Measurements from ENCODE around the gene ANO6.
"Not testable (repeated sequence)": the region's sequence is repeated elsewhere in the genome, so short reads cannot be mapped to it uniquely, and the experiment has no call there.

The ANO6 gene

DNA sequence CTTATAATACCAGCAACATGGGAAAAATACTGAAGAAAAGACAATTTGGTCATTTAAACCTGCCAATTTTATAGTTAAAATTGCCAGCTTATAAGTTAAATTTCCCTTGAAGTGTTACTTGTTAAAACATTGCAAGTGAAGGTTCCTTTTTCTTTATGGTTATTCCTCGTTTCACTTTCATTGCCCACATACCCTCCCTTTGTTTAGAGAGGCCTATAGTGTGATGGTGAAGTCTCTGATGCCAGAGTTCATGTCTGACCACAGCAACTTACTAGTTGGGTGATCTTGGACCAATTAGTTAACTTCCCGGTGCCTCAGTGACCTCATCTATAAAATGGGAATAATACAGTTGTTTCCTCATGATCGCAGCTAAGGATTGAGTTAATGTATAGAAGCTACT, 173.5 kb downstream of the ANO6 start:
- CTCF ChIA-PET, result interaction anchor here (0.9 to 2.9 kb wide), 5 partner anchors 9 to 223 kb away, joined by 3 to 13 read pairs (median 4); no protein-coding TSS in a partner anchor
- DNase-seq (ENCODE audit: extremely low spot score), result no peak
- POLR2A ChIA-PET, result no interaction called here
- TF ChIP-seq, protein P1, sequence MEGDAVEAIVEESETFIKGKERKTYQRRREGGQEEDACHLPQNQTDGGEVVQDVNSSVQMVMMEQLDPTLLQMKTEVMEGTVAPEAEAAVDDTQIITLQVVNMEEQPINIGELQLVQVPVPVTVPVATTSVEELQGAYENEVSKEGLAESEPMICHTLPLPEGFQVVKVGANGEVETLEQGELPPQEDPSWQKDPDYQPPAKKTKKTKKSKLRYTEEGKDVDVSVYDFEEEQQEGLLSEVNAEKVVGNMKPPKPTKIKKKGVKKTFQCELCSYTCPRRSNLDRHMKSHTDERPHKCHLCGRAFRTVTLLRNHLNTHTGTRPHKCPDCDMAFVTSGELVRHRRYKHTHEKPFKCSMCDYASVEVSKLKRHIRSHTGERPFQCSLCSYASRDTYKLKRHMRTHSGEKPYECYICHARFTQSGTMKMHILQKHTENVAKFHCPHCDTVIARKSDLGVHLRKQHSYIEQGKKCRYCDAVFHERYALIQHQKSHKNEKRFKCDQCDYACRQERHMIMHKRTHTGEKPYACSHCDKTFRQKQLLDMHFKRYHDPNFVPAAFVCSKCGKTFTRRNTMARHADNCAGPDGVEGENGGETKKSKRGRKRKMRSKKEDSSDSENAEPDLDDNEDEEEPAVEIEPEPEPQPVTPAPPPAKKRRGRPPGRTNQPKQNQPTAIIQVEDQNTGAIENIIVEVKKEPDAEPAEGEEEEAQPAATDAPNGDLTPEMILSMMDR (IDR thresholded peaks at IDR 0.05; ENCODE audit: control extremely low read depth, extremely low read depth, low read depth, missing control alignments), result no peak

DNA sequence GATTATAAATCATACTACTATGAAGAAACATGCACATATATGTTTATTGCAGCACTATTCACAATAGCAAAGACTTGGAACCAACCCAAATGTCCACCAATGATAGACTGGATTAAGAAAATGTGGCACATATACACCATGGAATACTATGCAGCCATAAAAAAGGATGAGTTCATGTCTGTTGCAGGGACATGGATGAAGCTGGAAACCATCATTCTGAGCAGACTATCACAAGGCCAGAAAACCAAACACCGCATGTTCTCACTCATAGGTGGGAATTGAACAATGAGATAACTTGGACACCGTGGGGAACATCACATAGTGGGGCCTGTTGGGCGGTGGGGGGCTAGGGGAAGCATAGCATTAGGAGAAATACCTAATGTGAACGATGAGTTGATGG, 181.6 kb downstream of the ANO6 start:
- POLR2A ChIA-PET; CTCF ChIA-PET; DNase-seq (ENCODE audit: extremely low spot score): not testable (repeated sequence)

DNA sequence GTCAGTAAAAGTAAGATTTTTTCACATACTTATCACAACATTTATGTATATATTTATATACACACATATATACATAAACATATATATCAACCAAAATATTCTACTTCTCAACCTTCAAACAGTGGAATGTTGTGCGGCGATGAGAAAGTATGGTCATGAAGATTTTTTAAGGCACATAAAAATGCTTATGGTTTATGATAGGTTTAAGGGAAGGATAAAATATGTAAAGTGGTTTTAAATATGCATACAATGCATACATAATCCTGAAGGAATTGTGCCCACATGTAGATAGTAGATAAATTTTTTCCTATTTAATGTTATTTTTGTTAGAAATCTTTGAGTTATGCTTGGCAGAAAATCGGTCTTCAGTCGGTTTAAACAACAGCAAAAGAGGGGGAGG, 182.7 kb downstream of the ANO6 start:
- TF ChIP-seq, protein P1 (IDR thresholded peaks at IDR 0.05; ENCODE audit: control extremely low read depth, extremely low read depth, low read depth, missing control alignments), result no peak
- ChIA-PET CTCF (interaction anchor here (1.2 kb wide), 1 partner anchor 10 kb away, joined by 4 read pairs; no protein-coding TSS in a partner anchor), POLR2A (no interaction called here)
- DNase-seq (ENCODE audit: extremely low spot score), result no peak

DNA sequence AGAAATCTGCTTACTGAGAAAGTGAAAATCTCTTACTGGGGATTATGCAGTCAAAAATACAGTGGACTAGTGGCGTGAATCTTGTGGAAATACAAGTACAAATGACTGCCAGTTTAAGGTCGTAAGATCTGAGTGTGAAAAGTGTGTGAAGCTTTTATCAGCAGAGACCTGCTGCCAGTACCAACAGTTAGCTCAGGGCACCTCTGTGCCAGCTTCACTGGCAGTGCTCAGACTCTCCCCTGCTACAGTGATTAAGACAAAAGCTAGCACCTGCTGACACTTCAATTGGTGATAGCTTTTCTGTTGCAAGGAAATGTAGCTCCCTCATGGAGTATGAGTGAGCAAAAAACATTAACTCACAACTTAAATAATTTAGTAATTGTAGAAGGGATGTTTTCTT, 185.1 kb downstream of the ANO6 start:
- TF ChIP-seq, protein P1 (IDR thresholded peaks at IDR 0.05; ENCODE audit: control extremely low read depth, extremely low read depth, low read depth, missing control alignments), result no peak
- ChIA-PET CTCF (interaction anchor here (1.3 to 2.8 kb wide), 4 partner anchors 11 to 143 kb away, joined by 3 to 12 read pairs (median 6); no protein-coding TSS in a partner anchor), POLR2A (no interaction called here)
- DNase-seq (ENCODE audit: extremely low spot score), result no peak

DNA sequence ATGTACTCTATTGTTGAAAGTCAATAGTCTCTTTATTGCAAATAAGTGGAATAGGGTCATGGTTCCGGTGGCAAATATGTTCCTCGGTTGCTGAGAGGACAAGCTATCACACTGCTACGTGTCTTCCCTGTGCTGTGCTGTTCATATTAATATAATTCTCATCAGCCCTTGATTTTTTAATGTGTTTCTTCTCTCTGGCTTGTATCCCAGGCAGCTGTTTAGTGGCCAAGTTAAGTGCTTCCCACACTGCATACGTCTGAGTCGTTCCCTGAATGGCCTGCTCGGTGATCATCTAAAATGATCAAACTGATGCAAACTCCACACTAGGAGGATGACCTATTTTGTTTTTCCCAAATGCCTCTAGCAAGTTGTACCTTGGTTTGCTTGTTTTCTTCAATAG, 186.4 kb downstream of the ANO6 start:
- ChIA-PET POLR2A (no interaction called here), CTCF (interaction anchor here (1.6 to 2.8 kb wide), 3 partner anchors 9 to 14 kb away, joined by 5 to 12 read pairs (median 6); no protein-coding TSS in a partner anchor)
- DNase-seq (ENCODE audit: extremely low spot score), result no peak
- TF ChIP-seq, protein P1 (IDR thresholded peaks at IDR 0.05; ENCODE audit: control extremely low read depth, extremely low read depth, low read depth, missing control alignments), result no peak

DNA sequence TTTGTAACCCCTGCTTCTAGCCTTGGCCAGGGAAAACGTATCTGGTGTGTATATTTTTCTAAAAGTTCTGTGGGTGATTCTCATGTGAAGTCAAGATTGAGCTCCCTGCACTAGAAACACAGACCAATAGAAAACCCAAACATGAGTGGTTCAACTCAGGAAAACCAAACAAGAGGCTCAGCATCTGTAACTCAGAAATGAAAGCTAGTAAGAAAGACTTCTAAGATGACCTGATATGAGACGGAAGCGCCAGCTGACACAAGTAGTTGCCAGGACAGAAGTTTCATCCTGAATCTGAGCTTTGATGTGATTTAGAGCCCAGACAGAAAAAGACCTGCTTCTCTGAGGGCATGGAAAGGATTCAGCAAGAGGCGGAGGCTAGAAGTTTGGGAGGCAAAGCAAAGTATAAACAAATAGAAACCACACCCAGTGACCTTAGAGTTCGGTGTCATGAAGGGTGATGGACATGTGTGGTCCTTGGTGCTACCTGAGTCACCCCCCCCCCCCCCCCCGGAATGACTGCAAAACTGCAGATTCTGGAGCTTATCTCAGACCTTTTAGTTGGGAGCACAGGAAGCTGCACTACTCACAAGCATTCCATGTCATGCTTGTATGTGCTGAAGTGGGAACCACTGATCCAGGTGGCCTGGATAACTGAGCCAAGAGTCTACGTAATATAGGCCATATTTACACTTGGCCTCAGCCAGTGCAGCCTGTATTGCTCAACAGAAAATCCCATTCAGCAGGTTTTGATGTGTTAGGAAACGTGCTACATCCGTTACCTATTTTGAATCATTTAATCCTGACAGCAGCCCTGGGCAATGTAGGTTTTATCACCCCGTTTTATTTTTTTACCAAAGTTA, 191.3 kb downstream of the ANO6 start:
- ChIA-PET POLR2A (no interaction called here), CTCF (interaction anchor here (1.1 to 1.6 kb wide), 3 partner anchors 11 to 15 kb away, joined by 3 to 6 read pairs (median 4); no protein-coding TSS in a partner anchor)
- TF ChIP-seq, protein P1 (IDR thresholded peaks at IDR 0.05; ENCODE audit: control extremely low read depth, extremely low read depth, low read depth, missing control alignments), result no peak
- no peak for DNase-seq (ENCODE audit: extremely low spot score)

Data from GM10248 (cell line).